Measurements from ENCODE around the gene RTP5.

DNA sequence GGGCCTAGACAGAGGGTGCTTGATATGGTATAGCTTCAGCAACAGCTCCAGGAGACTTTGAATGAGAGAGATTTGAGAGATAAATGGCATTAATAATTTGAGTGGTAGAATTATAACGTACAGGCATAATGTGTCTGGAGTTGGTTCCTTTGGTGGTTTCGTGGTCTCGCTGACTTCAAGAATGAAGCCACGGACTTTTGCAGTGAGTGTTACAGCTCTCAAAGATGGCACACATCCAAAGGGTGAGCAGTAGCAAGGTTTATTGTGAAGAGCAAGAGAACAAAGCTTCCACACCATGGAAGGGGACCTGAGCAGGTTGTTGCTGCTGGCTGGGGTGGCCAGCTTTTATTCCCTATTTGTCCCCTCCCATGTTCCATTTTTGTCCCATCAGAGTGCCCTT, 33.9 kb upstream of the RTP5 start:
- TF ChIP-seq RAD21 (IDR thresholded peaks at IDR 0.05; ENCODE audit: low read length) (no peak), REST (IDR thresholded peaks at IDR 0.05; ENCODE audit: low read depth, low read length) (no peak), CTCF (IDR thresholded peaks at IDR 0.05) (no peak), RFX5 (IDR thresholded peaks at IDR 0.05; ENCODE audit: low read length) (no peak), TAF1 (IDR thresholded peaks at IDR 0.05; ENCODE audit: borderline replicate concordance, low read depth, low read length) (no peak), GABPA (IDR thresholded peaks at IDR 0.05; ENCODE audit: low read depth) (no peak), TCF12 (IDR thresholded peaks at IDR 0.05) (no peak), POLR2AphosphoS5 (IDR thresholded peaks at IDR 0.05; ENCODE audit: low read depth, low read length) (no peak), MAX (IDR thresholded peaks at IDR 0.05; ENCODE audit: low read depth) (no peak), ELF1 (IDR thresholded peaks at IDR 0.05) (no peak), FOXJ3 (CRISPR knock-in tag; IDR thresholded peaks at IDR 0.05) (no peak), CHD2 (IDR thresholded peaks at IDR 0.05; ENCODE audit: low read length, partially characterized antibody) (no peak), SIN3A (IDR thresholded peaks at IDR 0.05; ENCODE audit: borderline replicate concordance, low read depth, low read length) (no peak)
- TF ChIP-seq, protein P1, sequence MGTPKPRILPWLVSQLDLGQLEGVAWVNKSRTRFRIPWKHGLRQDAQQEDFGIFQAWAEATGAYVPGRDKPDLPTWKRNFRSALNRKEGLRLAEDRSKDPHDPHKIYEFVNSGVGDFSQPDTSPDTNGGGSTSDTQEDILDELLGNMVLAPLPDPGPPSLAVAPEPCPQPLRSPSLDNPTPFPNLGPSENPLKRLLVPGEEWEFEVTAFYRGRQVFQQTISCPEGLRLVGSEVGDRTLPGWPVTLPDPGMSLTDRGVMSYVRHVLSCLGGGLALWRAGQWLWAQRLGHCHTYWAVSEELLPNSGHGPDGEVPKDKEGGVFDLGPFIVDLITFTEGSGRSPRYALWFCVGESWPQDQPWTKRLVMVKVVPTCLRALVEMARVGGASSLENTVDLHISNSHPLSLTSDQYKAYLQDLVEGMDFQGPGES (IDR thresholded peaks at IDR 0.05; ENCODE audit: low read depth, low read length), result no peak
